K562 (cell line): ENCODE results near the gene GALNT5. TPM values are rescaled to one million over a fixed set of nuclear protein-coding genes. Genes with fewer than 3 reads are reported as not detected.

Source experiments
- CEBPZ ChIP-seq: fragments of 150-350 bp; IDR thresholded peaks from 2 replicates; pipeline ENCODE4 v1.6.1; 2014; ENCODE audit warnings: low read depth, mild to moderate bottlenecking, low read length, borderline replicate concordance
- CXXC5 ChIP-seq: fragments of 250-450 bp; sonication (Bioruptor Pico); IDR thresholded peaks from 2 replicates; pipeline ENCODE4 v1.8.0; 2022; ENCODE audit warnings: inconsistent platforms, mild to moderate bottlenecking, moderate library complexity
- DMBX1 ChIP-seq: fragments of 250-450 bp; sonication (Bioruptor Pico); IDR thresholded peaks from 2 replicates; pipeline ENCODE4 v1.8.0; 2022; ENCODE audit warnings: inconsistent platforms, mild to moderate bottlenecking, moderate library complexity, borderline replicate concordance
- NR2C1 ChIP-seq, 2 experiments: fragments of 450-650 bp; IDR thresholded peaks; 2 replicates each; pipeline ENCODE4 v1.6.1; 2017; ENCODE audit warnings: mild to moderate bottlenecking in 2 of 2, antibody characterized with exemption in 1 of 2, inconsistent platforms in 1 of 2, missing compliant biosample characterization in 1 of 2, missing genetic modification characterization in 1 of 2
- PTRF ChIP-seq: fragments of 450-650 bp; IDR thresholded peaks from 2 replicates; pipeline ENCODE4 v1.6.1; 2016; ENCODE audit warnings: mild to moderate bottlenecking, missing genetic modification characterization, missing compliant biosample characterization
- SMAD4 ChIP-seq: fragments of 250-450 bp; sonication (Bioruptor Pico); conservative IDR thresholded peaks from 2 replicates; pipeline ENCODE4 v1.8.0; 2021; ENCODE audit warnings: inconsistent platforms, mild to moderate bottlenecking, moderate library complexity
- TEAD1 ChIP-seq, 2 experiments: fragments of 450-650 bp in 1 of 2; sonication (generic) in 1 of 2; formaldehyde crosslinking; IDR thresholded peaks; 2 replicates each; pipeline versions ENCODE4 v1.4.0 to v1.8.0; 2020 to 2022; ENCODE audit warnings: mild to moderate bottlenecking in 2 of 2, missing genetic modification reagents in 1 of 2
- ZNF740 ChIP-seq, 3 experiments: fragments of 200-800 bp in 1 of 3; sonication (Bioruptor generic) in 1 of 3; sonication (generic) in 1 of 3; formaldehyde crosslinking in 1 of 3; IDR thresholded peaks; 2 replicates each; pipeline versions ENCODE4 v1.6.1 to v1.8.0; 2016 to 2022; ENCODE audit warnings: mild to moderate bottlenecking in 2 of 3, missing compliant biosample characterization in 2 of 3, missing genetic modification characterization in 2 of 3, missing genetic modification reagents in 1 of 3
- polyA plus RNA-seq, 8 experiments: library from polyadenylated mRNA; depleted of rRNA in 4 of 8; stranded (reverse) in 5 of 8; unstranded in 3 of 8; fragments of >200 nt; fragmentation: Nextera tagmentation in 2 of 8; fragmentation: Illumina TruSeq in 1 of 8; extraction: Ambion mirVana in 2 of 8; extraction: Trizol in 1 of 8; gene quantifications; 2 replicates each; pipeline versions ENCODE4 v1.2.1 to v1.2.3, GENCODE V29; 2011 to 2014; ENCODE audit warnings: inconsistent platforms in 1 of 8, missing spikeins in 1 of 8
- total RNA-seq, 7 experiments: library from RNA; depleted of rRNA in 6 of 7; stranded (reverse); fragments of >200 nt in 6 of 7; fragmentation: Illumina TruSeq in 2 of 7; extraction: Trizol in 2 of 7; gene quantifications; 2 replicates each; pipeline versions ENCODE4 v1.2.1 to v1.2.3, GENCODE V29; 2011 to 2021; ENCODE audit warnings: low replicate concordance in 1 of 7

GALNT5 gene
- total and polyA plus RNA-seq, 9 of the 15 experiments (the other 6 are each of a cell fraction or from before 2014, with no cell fraction given), result 21.6 to 73.0 (median 54.7) TPM

- TF ChIP-seq ZNF740 (CRISPR knock-in tag; IDR thresholded peaks at IDR 0.05), result no peak
- peak in 1 of 2 experiments; percentile 71; a peak in 2 of 4 replicates for TF ChIP-seq ZNF740 (tag; IDR thresholded peaks at IDR 0.05)
- TF ChIP-seq NR2C1 (IDR thresholded peaks at IDR 0.05), result peak; percentile 81
- peak; percentile 91 for TF ChIP-seq NR2C1 (tag; IDR thresholded peaks at IDR 0.05)
- peak; percentile 97 for TF ChIP-seq DMBX1 (CRISPR knock-in tag)
- peak; percentile 75; the same call in 1 of the 2 replicates for TF ChIP-seq SMAD4 (CRISPR knock-in tag)
- peak; percentile 60; the same call in 1 of the 2 replicates for TF ChIP-seq CXXC5 (CRISPR knock-in tag)
- peak; percentile 71 for TF ChIP-seq PTRF (tag)
- 0 out of 4 replicates have a peak, but pooled peaks of 1 of the 2 experiments have one; percentile 24 for TF ChIP-seq TEAD1 (CRISPR knock-in tag; IDR thresholded peaks at IDR 0.05)
- no peak for TF ChIP-seq CEBPZ
These were observed 38.6 kb upstream of the GALNT5 start (continued) for GRCh38 chr2:157218911-157219310.
